GM12878 (cell line): Measurements from ENCODE around the gene SLC36A1. TPM values are rescaled to one million over a fixed set of nuclear protein-coding genes. Genes with fewer than 3 reads are reported as not detected.

Experiments used
- ATAC-seq: fragments of 200-7000 bp; cut with Tn5 transposase; 3 replicates; pipeline ENCODE4 v1.9.1; 2020; ENCODE audit warnings: mild to moderate bottlenecking, moderate library complexity
- Bru-seq: library from RNA; stranded (reverse); fragments of 400-500 nt; gene quantifications from one replicate; lab custom pipeline; 2021; lab: Mats Ljungman, UMichigan
- BruChase-seq, 2 experiments: library from RNA; stranded (reverse); fragments of 400-500 nt; gene quantifications; one replicate each; lab custom pipeline; 2021; lab: Mats Ljungman, UMichigan
- BruUV-seq: library from RNA; stranded (reverse); fragments of 400-500 nt; replicated peaks from 2 replicates; lab custom pipeline; 2021; lab: Mats Ljungman, UMichigan
- CTCF ChIA-PET: fragments of 300-600 bp; sonication (Branson Sonifier 250); formaldehyde crosslinking; extraction: SDS; loops from one replicate; lab custom pipeline; 2021; ENCODE audit warnings: inconsistent platforms; lab: Yijun Ruan, JAX
- POLR2A ChIA-PET: fragments of 350-600 bp; formaldehyde crosslinking; extraction: SDS; loops from one replicate; lab custom pipeline; 2021; ENCODE audit warnings: inconsistent platforms; lab: Charles Lee
- RAD21 ChIA-PET: fragments of 300-600 bp; sonication (Branson Sonifier 250); formaldehyde crosslinking; loops from one replicate; lab custom pipeline; 2023; ENCODE audit warnings: antibody characterized with exemption; ENCODE audit not compliant: unreplicated experiment; lab: Charles Lee
- SMC1A ChIA-PET: fragments of 300-600 bp; sonication (Branson Sonifier 250); formaldehyde crosslinking; loops from one replicate; lab custom pipeline; 2023; ENCODE audit not compliant: unreplicated experiment, uncharacterized antibody; lab: Charles Lee
- DNase-seq: peaks from one replicate; pipeline ENCODE4 v3.0.0-alpha.2; 2011; ENCODE audit warnings: low read depth, low spot score
- FAIRE-seq: peaks from 3 replicates; lab custom pipeline; 2011; peaks lifted over from hg19 to GRCh38; lab: Jason Lieb, UNC
- H2AFZ ChIP-seq: 2 replicates; pipeline ENCODE4 v1.6.0; 2011; ENCODE audit warnings: low read depth, low read length, control low read depth; ENCODE audit not compliant: control insufficient read depth
- H3K27ac ChIP-seq: 2 replicates; pipeline ENCODE4 v1.5.1; 2011; ENCODE audit warnings: control low read depth; ENCODE audit not compliant: control insufficient read depth, insufficient read depth
- H3K27me3 ChIP-seq, 2 experiments: replicated peaks in 1 of 2; 2 replicates each; pipeline versions ENCODE4 v1.6.0 to v1.6.1; 2011; ENCODE audit warnings: low read length in 1 of 2; ENCODE audit not compliant: control insufficient read depth in 2 of 2, insufficient read depth in 2 of 2
- H3K36me3 ChIP-seq, 2 experiments: 2 replicates each; pipeline ENCODE4 v1.5.1; 2011; ENCODE audit warnings: low read length in 1 of 2; ENCODE audit not compliant: control insufficient read depth in 2 of 2, insufficient read depth in 2 of 2
- H3K4me1 ChIP-seq: 2 replicates; pipeline ENCODE4 v1.6.1; 2011; ENCODE audit warnings: mild to moderate bottlenecking, low read length, moderate library complexity, mixed read lengths; ENCODE audit not compliant: control insufficient read depth, insufficient read depth
- H3K4me2 ChIP-seq: 2 replicates; pipeline ENCODE4 v1.6.0; 2011; ENCODE audit warnings: control low read depth; ENCODE audit not compliant: control insufficient read depth, insufficient read depth
- H3K4me3 ChIP-seq: fragments of 200-600 bp; sonication (generic); 2 replicates; pipeline ENCODE4 v1.5.1; 2016
- H3K79me2 ChIP-seq: 2 replicates; pipeline ENCODE4 v1.6.0; 2011; ENCODE audit warnings: low read length; ENCODE audit not compliant: control insufficient read depth, insufficient read depth
- H3K9ac ChIP-seq: 2 replicates; pipeline ENCODE4 v1.8.0; 2011; ENCODE audit warnings: low read length, control low read depth, mixed read lengths; ENCODE audit not compliant: control insufficient read depth, insufficient read depth
- H3K9me3 ChIP-seq: replicated peaks from 3 replicates; pipeline ENCODE4 v1.5.1; 2011; ENCODE audit warnings: mild to moderate bottlenecking, low read length; ENCODE audit not compliant: control insufficient read depth, insufficient read depth
- H4K20me1 ChIP-seq: 2 replicates; pipeline ENCODE4 v1.6.0; 2011; ENCODE audit not compliant: control insufficient read depth, insufficient read depth
- BHLHE40 ChIP-seq, 2 experiments: fragments of 450-650 bp in 1 of 2; IDR thresholded peaks; 2 replicates each; pipeline ENCODE4 v1.6.1; 2011 to 2017; ENCODE audit warnings: low read depth in 2 of 2, borderline replicate concordance in 1 of 2, improper control_type of control experiment in 1 of 2, low read length in 1 of 2, mild to moderate bottlenecking in 1 of 2
- CBFB ChIP-seq: IDR thresholded peaks from 2 replicates; pipeline ENCODE4 v1.6.1; 2016; ENCODE audit warnings: antibody characterized with exemption, low read depth
- CEBPB ChIP-seq, 2 experiments: fragments of 150-350 bp in 1 of 2; IDR thresholded peaks; 2 replicates each; pipeline ENCODE4 v1.6.1; 2012 to 2014; ENCODE audit warnings: low read depth in 2 of 2, low read length in 2 of 2, borderline replicate concordance in 1 of 2, inconsistent platforms in 1 of 2
- CHD2 ChIP-seq: IDR thresholded peaks from 2 replicates; pipeline ENCODE4 v1.6.1; 2011; ENCODE audit warnings: low read depth, low read length, improper control_type of control experiment, borderline replicate concordance
- NR2C1 ChIP-seq: fragments of 450-650 bp; IDR thresholded peaks from 2 replicates; pipeline ENCODE4 v1.6.1; 2017; ENCODE audit warnings: antibody characterized with exemption, mild to moderate bottlenecking, moderate library complexity
- RFX5 ChIP-seq: IDR thresholded peaks from 2 replicates; pipeline ENCODE4 v1.6.1; 2011; ENCODE audit warnings: low read depth, low read length, improper control_type of control experiment
- SMAD1 ChIP-seq: fragments of 450-650 bp; IDR thresholded peaks from 2 replicates; pipeline ENCODE4 v1.6.1; 2018; ENCODE audit warnings: mild to moderate bottlenecking, low read depth; ENCODE audit not compliant: partially characterized antibody
- SMC3 ChIP-seq: IDR thresholded peaks from 2 replicates; pipeline ENCODE4 v1.6.1; 2011; ENCODE audit warnings: low read length, improper control_type of control experiment, borderline replicate concordance
- SREBF2 ChIP-seq: IDR thresholded peaks from 2 replicates; pipeline ENCODE4 v1.6.1; 2012; ENCODE audit warnings: mild to moderate bottlenecking, low read length
- STAT3 ChIP-seq: IDR thresholded peaks from 2 replicates; pipeline ENCODE4 v1.6.1; 2011; ENCODE audit warnings: low read depth, low read length, improper control_type of control experiment
- TAF1 ChIP-seq: IDR thresholded peaks from 2 replicates; pipeline ENCODE4 v1.6.1; 2011; ENCODE audit warnings: mild to moderate bottlenecking, low read depth, low read length, borderline replicate concordance
- TCF12 ChIP-seq: IDR thresholded peaks from 2 replicates; pipeline ENCODE4 v1.6.1; 2011; ENCODE audit warnings: low read depth, mild to moderate bottlenecking, low read length
- ZBED1 ChIP-seq: IDR thresholded peaks from 2 replicates; pipeline ENCODE4 v1.6.1; 2016; ENCODE audit warnings: borderline replicate concordance
- ZNF207 ChIP-seq: fragments of 450-650 bp; IDR thresholded peaks from 2 replicates; pipeline ENCODE4 v1.6.1; 2014; ENCODE audit warnings: antibody characterized with exemption, mild to moderate bottlenecking, borderline replicate concordance
- ZNF24 ChIP-seq: fragments of 450-650 bp; IDR thresholded peaks from 2 replicates; pipeline ENCODE4 v1.6.1; 2017; ENCODE audit warnings: antibody characterized with exemption, mild to moderate bottlenecking
- WGBS: methylation state at CpG from one replicate; pipeline ENCODE4 v1.1.6; 2016; ENCODE audit warnings: low lambda C conversion rate; ENCODE audit not compliant: insufficient replicate concordance, insufficient coverage; ENCODE audit errors: missing lambda C conversion rate; 5-methylcytosine and 5-hydroxymethylcytosine counted together
- in situ Hi-C: fragments of 300-500 bp; cut with MboI; formaldehyde crosslinking; loops from 9 replicates; pipeline ENCODE4 v1.14.3; 2018; ENCODE audit warnings: mixed read lengths
- intact Hi-C: fragments of 100-400 bp; cut with micrococcal nuclease; formaldehyde crosslinking; loops from one replicate; pipeline ENCODE4 v1.14.2; 2022; ENCODE audit not compliant: unreplicated experiment
- long read RNA-seq, 2 experiments: library from polyadenylated mRNA; unstranded; transcript quantifications; one replicate each; pipeline ENCODE4 v2.0.0, GENCODE V29; 2019 to 2020
- polyA minus RNA-seq, 3 experiments: library from RNA; depleted of rRNA, polyadenylated mRNA; stranded (reverse); fragments of >200 nt; gene quantifications; 2 replicates each; pipeline ENCODE4 v1.2.3, GENCODE V29; 2011
- polyA plus RNA-seq, 11 experiments: library from polyadenylated mRNA; depleted of rRNA in 4 of 11; unstranded in 6 of 11; stranded (reverse) in 5 of 11; fragments of >200 nt; fragmentation: Nextera tagmentation in 4 of 11; fragmentation: Illumina TruSeq in 1 of 11; extraction: Ambion mirVana in 4 of 11; extraction: Trizol in 1 of 11; gene quantifications; 1 replicate in 1 of 11; 2 replicates in 10 of 11; pipeline versions ENCODE4 v1.2.1 to v1.2.3, GENCODE V29; 2011 to 2016; ENCODE audit warnings: inconsistent platforms in 2 of 11, missing spikeins in 2 of 11, low read depth in 1 of 11
- total RNA-seq, 4 experiments: library from RNA; depleted of rRNA in 3 of 4; stranded (reverse); fragments of >200 nt in 3 of 4; fragmentation: Illumina TruSeq in 1 of 4; extraction: Trizol in 1 of 4; gene quantifications; 2 replicates each; pipeline versions ENCODE4 v1.2.1 to v1.2.3, GENCODE V29; 2013 to 2021
- TF ChIP-seq, protein P1 (sequence below): fragments of 450-650 bp; IDR thresholded peaks from 2 replicates; pipeline ENCODE4 v1.6.1; 2014; ENCODE audit warnings: mild to moderate bottlenecking
- TF ChIP-seq, protein P2 (sequence below): IDR thresholded peaks from 2 replicates; pipeline ENCODE4 v1.6.1; 2012; ENCODE audit warnings: low read length, inconsistent platforms

The SLC36A1 gene
- total RNA-seq (2013; cell fraction: nucleolus; rRNA removed): 9.4 TPM in 2 replicates
- total RNA-seq (2014; rRNA removed) (3.0 and 3.6 TPM in 2 replicates), total RNA-seq (2014; rRNA removed; fragmentation: Illumina TruSeq; extraction: Trizol) (2.3 and 2.8 TPM in 2 replicates), total RNA-seq (2021) (4.8 and 6.2 TPM in 2 replicates), polyA plus RNA-seq (2011; rRNA removed) (3.7 and 8.2 TPM in 2 replicates), polyA plus RNA-seq (2014; fragmentation: Illumina TruSeq; extraction: Trizol) (4.4 and 5.1 TPM in 2 replicates), polyA plus RNA-seq (2014; fragmentation: Nextera tagmentation; extraction: Ambion mirVana) (under 1 TPM; 0.50 to 0.66 TPM), polyA plus RNA-seq (2014; rRNA removed) (3.9 and 5.1 TPM in 2 replicates), polyA plus RNA-seq (2016; fragmentation: Nextera tagmentation; extraction: Ambion mirVana) (1 to 10 TPM; 3.0 to 4.1 TPM), polyA minus RNA-seq (2011; rRNA and poly(A)+ RNA removed) (9.4 and 14.7 TPM in 2 replicates), Bru-seq, nascent RNA (percentile 45 among the genes with signal in this experiment), BruChase-seq, experiment 1, labeled RNA remaining after a 6-hour chase (percentile 43 among the genes with signal in this experiment), BruChase-seq, experiment 2, labeled RNA remaining after a 2-hour chase (percentile 47 among the genes with signal in this experiment)
- polyA plus RNA-seq (2011; ENCODE audit: low read depth): 1.1 TPM
- polyA plus RNA-seq (2011; cell fraction: cytosol; rRNA removed): 5.1 and 6.0 TPM in 2 replicates
- polyA plus RNA-seq (2011; cell fraction: nucleus; rRNA removed): 18.5 and 21.1 TPM in 2 replicates
- polyA plus RNA-seq (2012): 1.5 and 1.8 TPM in 2 replicates
- 1.6 and 2.8 TPM in 2 replicates for polyA minus RNA-seq (2011; cell fraction: cytosol; rRNA and poly(A)+ RNA removed)
- polyA minus RNA-seq (2011; cell fraction: nucleus; rRNA and poly(A)+ RNA removed): 15.8 and 26.5 TPM in 2 replicates
- long read RNA-seq, experiment 1, partial matches to known transcripts: 0 of 2 reads
- long read RNA-seq, experiment 1, other reads (novel, unspliced or antisense): 2 of 2 reads
- long read RNA-seq, experiment 2, partial matches to known transcripts: 1 of 6 reads
- long read RNA-seq, experiment 2, other reads (novel, unspliced or antisense): 5 of 6 reads

DNA sequence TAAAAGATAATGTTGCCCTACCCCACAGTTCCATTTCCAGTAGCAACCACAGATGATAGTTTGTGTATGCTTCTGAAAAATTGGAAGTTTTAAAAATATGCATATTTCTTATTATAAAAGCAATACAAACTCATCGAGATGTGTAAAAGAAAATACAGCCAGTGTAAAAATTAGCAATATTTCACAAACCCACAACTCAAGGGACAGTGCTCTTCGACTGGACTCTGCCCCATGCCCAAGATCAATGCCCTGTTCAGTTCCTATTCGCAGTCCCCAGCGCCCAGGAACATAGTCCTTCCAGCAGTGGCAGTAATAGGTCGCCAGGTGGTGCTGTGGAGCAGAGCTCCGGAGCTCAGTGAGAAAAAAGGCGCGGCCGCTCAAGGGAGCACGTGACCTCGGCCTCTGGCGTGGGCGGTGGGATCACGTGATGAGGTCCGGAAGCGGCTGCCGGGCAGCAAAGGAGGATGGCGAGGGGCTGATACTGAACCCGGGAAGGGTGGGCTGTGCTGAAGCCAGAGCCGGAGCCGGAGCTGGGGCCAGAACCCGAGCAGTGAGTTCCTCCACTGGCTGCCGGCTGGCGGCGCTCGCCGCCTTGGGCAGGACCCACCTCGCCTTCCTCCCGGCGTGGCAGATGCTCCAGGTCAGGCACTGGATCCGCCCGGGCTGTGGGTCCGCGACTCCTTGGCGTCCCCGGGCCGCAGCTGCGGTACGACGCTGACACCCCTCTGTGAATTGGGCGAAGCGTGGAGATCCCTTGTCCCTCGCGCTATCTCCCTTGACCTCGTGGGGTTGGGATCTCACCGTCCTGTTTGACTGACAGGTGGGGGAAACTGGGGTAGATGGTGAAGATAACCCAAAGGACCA lies at the start of gene SLC36A1:
TSS of gene SLC36A1 (plus strand) at position 430 of the 864 bp plus-strand sequence. CDS start 11,190 bp downstream, outside the sequence.
- POLR2A ChIA-PET: interaction anchor here (0.6 to 1.5 kb wide), 4 partner anchors 10 to 322 kb away, joined by 3 to 7 read pairs (median 6); no protein-coding TSS in a partner anchor
- in situ Hi-C loops (loop anchor here (5.0 kb wide), 3 partner anchors 55 to 295 kb away; no protein-coding TSS in a partner anchor), intact Hi-C loops (loop anchor here (1.0 to 2.0 kb wide), 4 partner anchors 53 to 293 kb away; no protein-coding TSS in a partner anchor)
- FAIRE-seq (peak; percentile 81), DNase-seq (peak; percentile 68), ATAC-seq (peak; percentile 89)
- no peaks in the 10 kb centered on the region for H3K79me2 ChIP-seq
- H3K36me3 ChIP-seq: no peaks in the 10 kb centered on the region
- peak within 1 kb of the TSS; percentile 56; the same call in 1 of the 2 replicates for H3K9ac ChIP-seq
- SMC1A ChIA-PET: interaction anchor here (0.8 to 5.9 kb wide), 13 partner anchors 9 to 324 kb away, joined by 3 to 53 read pairs (median 8); no protein-coding TSS in a partner anchor
- WGBS: 2% methylated on average over 45 of the region's 46 CpGs
- H4K20me1 ChIP-seq: no peaks in the 10 kb centered on the region
- no peak within 1 kb of the TSS for H3K27ac ChIP-seq
- CTCF ChIA-PET: interaction anchor here (0.6 to 9.5 kb wide), 34 partner anchors 10 to 605 kb away, joined by 3 to 137 read pairs (median 4); no protein-coding TSS in a partner anchor
- H3K4me3 ChIP-seq: peak within 1 kb of the TSS; percentile 87
- no peaks in the 10 kb centered on the region for H3K27me3 ChIP-seq
- RAD21 ChIA-PET: interaction anchor here (0.6 to 3.7 kb wide), 32 partner anchors 10 to 902 kb away, joined by 3 to 52 read pairs (median 4); partner anchors contain the start of genes G3BP1 and GM2A
- no peaks in the 10 kb centered on the region for H3K9me3 ChIP-seq
- peak within 1 kb of the TSS; percentile 89 for H2AFZ ChIP-seq
- H3K4me2 ChIP-seq: peak within 1 kb of the TSS; percentile 98
- TSS peak; percentile 74 for BruUV-seq
- peaks cover 12% of the 10 kb centered on the region for H3K4me1 ChIP-seq
- TF ChIP-seq, protein P1, sequence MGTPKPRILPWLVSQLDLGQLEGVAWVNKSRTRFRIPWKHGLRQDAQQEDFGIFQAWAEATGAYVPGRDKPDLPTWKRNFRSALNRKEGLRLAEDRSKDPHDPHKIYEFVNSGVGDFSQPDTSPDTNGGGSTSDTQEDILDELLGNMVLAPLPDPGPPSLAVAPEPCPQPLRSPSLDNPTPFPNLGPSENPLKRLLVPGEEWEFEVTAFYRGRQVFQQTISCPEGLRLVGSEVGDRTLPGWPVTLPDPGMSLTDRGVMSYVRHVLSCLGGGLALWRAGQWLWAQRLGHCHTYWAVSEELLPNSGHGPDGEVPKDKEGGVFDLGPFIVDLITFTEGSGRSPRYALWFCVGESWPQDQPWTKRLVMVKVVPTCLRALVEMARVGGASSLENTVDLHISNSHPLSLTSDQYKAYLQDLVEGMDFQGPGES: peak; percentile 68; the same call in 1 of the 2 replicates
- TF ChIP-seq SMAD1 (no peak), ZBED1 (no peak), SREBF2 (no peak), NR2C1 (no peak), SMC3 (peak; percentile 99), CHD2 (no peak), BHLHE40 (IDR thresholded peaks at IDR 0.05; ENCODE audit: borderline replicate concordance in 1 of 2, low read depth in 2 of 2, low read length in 1 of 2) (peak; percentile 96 to 99), RFX5 (no peak), CBFB (no peak), ZNF24 (no peak), CEBPB (IDR thresholded peaks at IDR 0.05; ENCODE audit: borderline replicate concordance in 1 of 2, low read depth in 2 of 2, low read length in 2 of 2) (no peak), ZNF207 (no peak), TCF12 (0 out of 2 replicates have a peak, but pooled peaks have one; percentile 11), STAT3 (no peak), TAF1 (no peak)
- TF ChIP-seq, protein P2, sequence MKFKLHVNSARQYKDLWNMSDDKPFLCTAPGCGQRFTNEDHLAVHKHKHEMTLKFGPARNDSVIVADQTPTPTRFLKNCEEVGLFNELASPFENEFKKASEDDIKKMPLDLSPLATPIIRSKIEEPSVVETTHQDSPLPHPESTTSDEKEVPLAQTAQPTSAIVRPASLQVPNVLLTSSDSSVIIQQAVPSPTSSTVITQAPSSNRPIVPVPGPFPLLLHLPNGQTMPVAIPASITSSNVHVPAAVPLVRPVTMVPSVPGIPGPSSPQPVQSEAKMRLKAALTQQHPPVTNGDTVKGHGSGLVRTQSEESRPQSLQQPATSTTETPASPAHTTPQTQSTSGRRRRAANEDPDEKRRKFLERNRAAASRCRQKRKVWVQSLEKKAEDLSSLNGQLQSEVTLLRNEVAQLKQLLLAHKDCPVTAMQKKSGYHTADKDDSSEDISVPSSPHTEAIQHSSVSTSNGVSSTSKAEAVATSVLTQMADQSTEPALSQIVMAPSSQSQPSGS: no peak
